IMR-90 (cell line): ENCODE data around the gene HSPB6. TPM values are rescaled to one million over a fixed set of nuclear protein-coding genes. Genes with fewer than 3 reads are reported as not detected.

ENCODE experiments used
- ATAC-seq: fragments of 200-7000 bp; cut with Tn5 transposase; 2 replicates; pipeline ENCODE4 v1.9.1; 2020; ENCODE audit warnings: low read depth, mild to moderate bottlenecking, moderate library complexity
- BruUV-seq: library from RNA; stranded (reverse); fragments of 400-500 nt; replicated peaks from 2 replicates; lab custom pipeline; 2021; lab: Mats Ljungman, UMichigan
- CTCF ChIA-PET: fragments of 300-600 bp; formaldehyde crosslinking; extraction: SDS; loops from one replicate; lab custom pipeline; 2021; ENCODE audit warnings: antibody characterized with exemption; lab: Yijun Ruan, JAX
- POLR2A ChIA-PET: fragments of 300-600 bp; sonication (Branson Sonifier 250); formaldehyde crosslinking; loops from one replicate; lab custom pipeline; 2022; ENCODE audit warnings: antibody characterized with exemption; ENCODE audit not compliant: unreplicated experiment; lab: Charles Lee
- DNase-seq: peaks from one replicate; pipeline ENCODE4 v3.0.0; 2013
- H2AFZ ChIP-seq: replicated peaks from 2 replicates; pipeline ENCODE3; 2013; ENCODE audit warnings: low read length, mild to moderate bottlenecking; ENCODE audit not compliant: poor library complexity
- H2AK5ac ChIP-seq: 2 replicates; pipeline ENCODE4 v1.6.1; 2013; ENCODE audit warnings: low read depth, low read length, inconsistent platforms
- H2AK9ac ChIP-seq: replicated peaks from 2 replicates; pipeline ENCODE3; 2013; ENCODE audit warnings: mild to moderate bottlenecking, low read depth, low read length, moderate library complexity; ENCODE audit not compliant: poor library complexity
- H2BK120ac ChIP-seq: 2 replicates; pipeline ENCODE4 v1.6.1; 2013; ENCODE audit warnings: low read depth, low read length, inconsistent platforms
- H2BK15ac ChIP-seq: 3 replicates; pipeline ENCODE4 v1.6.1; 2013; ENCODE audit warnings: low read depth, low read length, inconsistent platforms
- H2BK20ac ChIP-seq: 2 replicates; pipeline ENCODE4 v1.6.1; 2013; ENCODE audit warnings: low read depth, mild to moderate bottlenecking, inconsistent platforms, low read length, moderate library complexity
- H2BK5ac ChIP-seq: 2 replicates; pipeline ENCODE4 v1.6.1; 2013; ENCODE audit warnings: mild to moderate bottlenecking, low read depth, low read length, inconsistent platforms; ENCODE audit not compliant: poor library complexity, severe bottlenecking
- H3K14ac ChIP-seq: replicated peaks from 2 replicates; pipeline ENCODE4 v1.6.1; 2013; ENCODE audit warnings: low read depth, low read length, inconsistent platforms
- H3K18ac ChIP-seq: 2 replicates; pipeline ENCODE4 v1.6.1; 2013; ENCODE audit warnings: low read depth, low read length, control low read depth
- H3K23ac ChIP-seq: 2 replicates; pipeline ENCODE4 v1.6.1; 2013; ENCODE audit warnings: low read depth, low read length, inconsistent platforms
- H3K27ac ChIP-seq: 2 replicates; pipeline ENCODE4 v1.5.1; 2013; ENCODE audit warnings: mild to moderate bottlenecking, control low read depth, low read length; ENCODE audit not compliant: insufficient read depth
- H3K27me3 ChIP-seq: 2 replicates; pipeline ENCODE4 v1.6.1; 2013; ENCODE audit warnings: low read length; ENCODE audit not compliant: control insufficient read depth, insufficient read depth
- H3K36me3 ChIP-seq: 2 replicates; pipeline ENCODE4 v1.6.1; 2013; ENCODE audit warnings: low read length, mixed read lengths; ENCODE audit not compliant: control insufficient read depth, insufficient read depth
- H3K4ac ChIP-seq: 2 replicates; pipeline ENCODE4 v1.6.1; 2013; ENCODE audit warnings: low read depth, low read length, inconsistent platforms
- H3K4me1 ChIP-seq: 2 replicates; pipeline ENCODE4 v1.6.1; 2013; ENCODE audit warnings: low read length, mixed read lengths; ENCODE audit not compliant: control insufficient read depth, insufficient read depth
- H3K4me2 ChIP-seq: 2 replicates; pipeline ENCODE4 v1.6.1; 2013; ENCODE audit warnings: low read depth, mild to moderate bottlenecking, control low read depth, low read length, moderate library complexity
- H3K4me3 ChIP-seq: 2 replicates; pipeline ENCODE4 v1.5.1; 2013; ENCODE audit warnings: low read depth, mild to moderate bottlenecking, control low read depth, low read length, moderate library complexity; ENCODE audit not compliant: insufficient read depth
- H3K56ac ChIP-seq: 2 replicates; pipeline ENCODE4 v1.6.1; 2013; ENCODE audit warnings: low read length, inconsistent platforms; ENCODE audit not compliant: insufficient read depth; ENCODE audit errors: extremely low read depth
- H3K79me1 ChIP-seq, 2 experiments: 2 replicates each; pipeline ENCODE4 v1.6.1; 2013; ENCODE audit warnings: low read length in 2 of 2, inconsistent platforms in 1 of 2, low read depth in 1 of 2
- H3K9ac ChIP-seq: 2 replicates; pipeline ENCODE4 v1.6.1; 2013; ENCODE audit warnings: low read depth, low read length, control low read depth
- H3K9me1 ChIP-seq: 2 replicates; pipeline ENCODE4 v1.6.1; 2013; ENCODE audit warnings: low read length, inconsistent platforms; ENCODE audit not compliant: insufficient read depth
- H3K9me3 ChIP-seq: 2 replicates; pipeline ENCODE4 v1.6.1; 2013; ENCODE audit warnings: low read length; ENCODE audit not compliant: control insufficient read depth, insufficient read depth
- H4K20me1 ChIP-seq: 2 replicates; pipeline ENCODE4 v1.6.1; 2013; ENCODE audit warnings: low read length, inconsistent platforms; ENCODE audit not compliant: insufficient read depth
- H4K5ac ChIP-seq: 2 replicates; pipeline ENCODE4 v1.6.1; 2013; ENCODE audit warnings: mild to moderate bottlenecking, low read depth, low read length, control low read depth
- H4K8ac ChIP-seq, 2 experiments: 2 replicates each; pipeline ENCODE4 v1.6.1; 2013; ENCODE audit warnings: low read depth in 2 of 2, low read length in 2 of 2, control low read depth in 1 of 2, inconsistent platforms in 1 of 2
- H4K91ac ChIP-seq: 2 replicates; pipeline ENCODE4 v1.6.1; 2013; ENCODE audit warnings: low read depth, low read length, inconsistent platforms; ENCODE audit not compliant: insufficient read depth
- MAFK ChIP-seq: IDR thresholded peaks from 2 replicates; pipeline ENCODE4 v1.6.1; 2012; ENCODE audit warnings: low read depth, low read length, improper control_type of control experiment
- USF2 ChIP-seq: fragments of 150-350 bp; IDR thresholded peaks from 2 replicates; pipeline ENCODE4 v1.6.1; 2017; ENCODE audit warnings: mild to moderate bottlenecking, antibody characterized with exemption, low read length, low read depth
- WGBS, 2 experiments: methylation state at CpG; one replicate each; pipeline versions ENCODE4 v1.1.5 to v1.1.7; 2013; ENCODE audit warnings: missing lambda C conversion rate in 2 of 2; ENCODE audit not compliant: insufficient read length in 1 of 2; ENCODE audit errors: extremely low coverage in 2 of 2; 5-methylcytosine and 5-hydroxymethylcytosine counted together
- dilution Hi-C: fragments of 300-500 bp; cut with HindIII; formaldehyde crosslinking; loops from one replicate; pipeline ENCODE4 v1.14.3; 2018; ENCODE audit warnings: low sequenced_read_pairs; ENCODE audit not compliant: unreplicated experiment
- in situ Hi-C: fragments of 300-500 bp; cut with MboI; formaldehyde crosslinking; loops from 3 replicates; pipeline ENCODE4 v1.14.3; 2019; ENCODE audit warnings: low sequenced_read_pairs, inconsistent platforms, mixed read lengths
- intact Hi-C: fragments of 100-400 bp; cut with micrococcal nuclease; formaldehyde crosslinking; loops from 2 replicates; pipeline ENCODE4 v1.10.0; 2022
- polyA plus RNA-seq, 3 experiments: library from polyadenylated mRNA; depleted of rRNA; stranded (reverse); fragments of >200 nt; gene quantifications; 2 replicates each; pipeline ENCODE4 v1.2.3, GENCODE V29; 2012; ENCODE audit warnings: low replicate concordance in 1 of 3
- total RNA-seq: library from RNA; depleted of rRNA; stranded (reverse); fragments of >200 nt; gene quantifications from 2 replicates; pipeline ENCODE4 v1.2.3, GENCODE V29; 2012

HSPB6 gene
- total and polyA plus RNA-seq, 2 of the 4 experiments (the other 2 are of a cell fraction) = 5.7 to 206 TPM

DNA sequence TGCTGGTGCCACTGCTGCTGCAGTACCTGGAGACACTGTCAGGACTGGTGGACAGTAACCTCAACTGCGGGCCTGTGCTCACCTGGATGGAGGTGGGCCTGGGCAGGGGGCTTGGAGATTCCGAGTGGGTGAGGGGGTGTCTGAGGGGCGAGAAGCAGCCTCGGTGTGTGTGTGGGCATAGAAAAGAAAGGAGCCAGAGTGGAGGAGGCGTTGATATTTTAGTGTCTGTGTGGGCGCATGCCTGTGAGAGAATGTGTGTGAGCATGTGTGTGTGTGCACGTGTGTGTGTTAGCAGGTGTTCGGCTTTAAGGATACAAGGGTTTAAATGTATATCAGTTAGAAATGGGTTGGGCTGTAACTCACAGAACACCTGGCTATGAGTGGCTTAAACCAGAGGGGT is 22.2 kb upstream of the HSPB6 start:
- Histone ChIP-seq H3K4me3 (no peak overlapping the region), H2BK5ac (no peak overlapping the region), H3K27me3 (no peaks in the 10 kb centered on the region), H3K36me3 (peaks cover 16% of the 10 kb centered on the region), H3K9me1 (peaks cover 6% of the 10 kb centered on the region; the same call in 1 of the 2 replicates), H3K23ac (no peak overlapping the region), H2AK5ac (no peak overlapping the region), H3K56ac (no peak overlapping the region), H3K79me1 (peaks cover 7 to 18% of the 10 kb centered on the region in 2 experiments), H3K14ac (no peak overlapping the region), H2AK9ac (no peak overlapping the region), H4K91ac (no peak overlapping the region), H2BK15ac (no peak overlapping the region), H3K18ac (no peak overlapping the region), H4K5ac (no peak overlapping the region), H2BK120ac (no peak overlapping the region), H2BK20ac (no peak overlapping the region), H3K4ac (no peak overlapping the region), H3K9ac (no peak overlapping the region), H3K4me2 (no peak overlapping the region), H3K27ac (no peak overlapping the region), H4K8ac (no peak overlapping the region), H2AFZ (no peak overlapping the region), H3K4me1 (peaks cover 6% of the 10 kb centered on the region), H3K9me3 (no peaks in the 10 kb centered on the region), H4K20me1 (no peaks in the 10 kb centered on the region)
- DNase-seq = no peak
- no TSS peak for BruUV-seq
- no peak for ATAC-seq
- ChIA-PET CTCF (no interaction called here), POLR2A (no interaction called here)
- in situ Hi-C loops = no loop called here
- TF ChIP-seq MAFK (no peak), USF2 (no peak)
- intact Hi-C loops = no loop called here
- dilution Hi-C loops = no loop called here
- 93% methylated on average over 3 of the region's 8 CpGs; no CpG with 5 or more reads in 1 of the 2 experiments for WGBS, 2 experiments
